ENCODE measurements around the gene GKN1. TPM values are rescaled to one million over a fixed set of nuclear protein-coding genes. Genes with fewer than 3 reads are reported as not detected.

GKN1 gene
- total and polyA plus RNA-seq, 2 donors (not counting 3 experiments of a cell fraction or from before 2014, with no cell fraction given) = not detected

- no peak for DNase-seq (ENCODE audit: low read depth, low spot score)
- Histone ChIP-seq H2AFZ (ENCODE audit: low read depth, low read length) (no peak overlapping the region), H3K4me2 (ENCODE audit: insufficient read depth, low read length) (no peak overlapping the region), H3K79me2 (ENCODE audit: control insufficient read depth, insufficient read depth, low read length) (no peaks in the 10 kb centered on the region), H3K27me3 (ENCODE audit: control insufficient read depth in 2 of 2, insufficient read depth in 2 of 2, low read length in 2 of 2) (peaks cover 9 to 27% of the 10 kb centered on the region in 2 experiments), H3K4me1 (ENCODE audit: control insufficient read depth, extremely low read depth, insufficient read depth, low read length) (no peaks in the 10 kb centered on the region), H3K27ac (ENCODE audit: insufficient read depth, low read depth, low read length) (no peak overlapping the region), H3K9me3 (replicated peaks; ENCODE audit: control insufficient read depth, insufficient read depth, low read length) (no peaks in the 10 kb centered on the region), H3K9ac (replicated peaks; ENCODE audit: extremely low read depth, insufficient read depth, low read length) (no peak overlapping the region), H3K4me3 (replicated peaks in 1 of 3; ENCODE audit: insufficient read depth in 1 of 3, low read depth in 1 of 3, low read length in 3 of 3) (no peak overlapping the region), H4K20me1 (replicated peaks; ENCODE audit: control insufficient read depth, extremely low read depth, insufficient read depth, low read length) (no peaks in the 10 kb centered on the region), H3K9me1 (replicated peaks; ENCODE audit: control insufficient read depth, extremely low read depth, insufficient read depth, low read length) (no peaks in the 10 kb centered on the region), H3K36me3 (ENCODE audit: control insufficient read depth in 2 of 2, extremely low read depth in 1 of 2, insufficient read depth in 2 of 2, low read length in 2 of 2) (no peaks in the 10 kb centered on the region)
- no peak for FAIRE-seq
- ChIA-PET POLR2A (no interaction called here), CTCF (no interaction called here)
- dilution Hi-C loops (cut with MboI; ENCODE audit: extremely low pct_ligation_motif_present, low sequenced_read_pairs) (loop anchor here (25.0 kb wide), 1 partner anchor 209 kb away; the partner anchor contains the start of gene ARHGAP25), intact Hi-C loops (cut with micrococcal nuclease) (no loop called here)
- BruUV-seq (replicated peaks) = no TSS peak
- TF ChIP-seq GATA2 (IDR thresholded peaks at IDR 0.05; ENCODE audit: insufficient read depth, insufficient read length, low read depth, low read length) = no peak
- TF ChIP-seq POLR2AphosphoS5 (IDR thresholded peaks at IDR 0.05; ENCODE audit: insufficient read depth, low read depth, low read length) = no peak
- no peak for TF ChIP-seq FOS (IDR thresholded peaks at IDR 0.05; ENCODE audit: borderline replicate concordance, insufficient read depth, low read length)
- TF ChIP-seq MAX (IDR thresholded peaks at IDR 0.05; ENCODE audit: insufficient read depth, insufficient read length) = no peak
- TF ChIP-seq MYC (IDR thresholded peaks at IDR 0.05; ENCODE audit: low read depth, low read length) = no peak
- no peak for TF ChIP-seq CTCF (IDR thresholded peaks at IDR 0.05; ENCODE audit: extremely low read depth in 1 of 2, insufficient read depth in 1 of 2, low read depth in 1 of 2, low read length in 2 of 2)
- TF ChIP-seq JUN (IDR thresholded peaks at IDR 0.05; ENCODE audit: borderline replicate concordance, insufficient read depth, insufficient read length, low read depth) = no peak
- no peak for TF ChIP-seq POLR2A (IDR thresholded peaks at IDR 0.05; ENCODE audit: low read depth, low read length)
- TF ChIP-seq EZH2 (IDR thresholded peaks at IDR 0.05; ENCODE audit: borderline replicate concordance, low read depth, low read length, severe bottlenecking) = no peak
Measured at GRCh38 chr2:68946117-68946516, 28.3 kb upstream of the GKN1 start.

Data from endothelial cell of umbilical vein (primary cell).